Esophagus muscularis mucosa (tissue), 4 donors: ENCODE measurements around the gene EMX2. TPM values are rescaled to one million over a fixed set of nuclear protein-coding genes. Genes with fewer than 3 reads are reported as not detected.

Source experiments
- DNase-seq: peaks from one replicate; pipeline ENCODE4 v3.0.0-alpha.2; 2017; ENCODE audit errors: extremely low spot score
- H3K27ac ChIP-seq, 4 donors: fragments of 200-600 bp; sonication (generic); replicated peaks in 1 of 4; 1 replicate in 3 of 4; 2 replicates in 1 of 4; pipeline ENCODE4 v1.5.1; 2016 to 2019; ENCODE audit warnings: mild to moderate bottlenecking in 1 of 4
- H3K27me3 ChIP-seq, 4 donors: fragments of 200-600 bp; sonication (generic); one replicate each; pipeline versions ENCODE4 v1.5.1 to v1.6.0; 2016 to 2019
- H3K36me3 ChIP-seq, 4 donors: fragments of 200-600 bp; sonication (generic); one replicate each; pipeline ENCODE4 v1.5.1; 2016 to 2019
- H3K4me1 ChIP-seq, 4 donors: fragments of 200-600 bp; sonication (generic); one replicate each; pipeline ENCODE4 v1.5.1; 2016 to 2019
- H3K4me3 ChIP-seq, 4 donors: fragments of 200-600 bp; sonication (generic); 1 replicate in 2 of 4; 2 replicates in 2 of 4; pipeline ENCODE4 v1.5.1; 2016 to 2019; ENCODE audit warnings: mild to moderate bottlenecking in 4 of 4, moderate library complexity in 1 of 4
- H3K9me3 ChIP-seq, 4 donors: fragments of 200-600 bp; sonication (generic); 1 replicate in 3 of 4; 2 replicates in 1 of 4; pipeline ENCODE4 v1.5.1; 2016 to 2019
- CTCF ChIP-seq, 3 experiments: fragments of 200-600 bp in 2 of 3; fragments of 450-650 bp in 1 of 3; sonication (generic) in 2 of 3; IDR thresholded peaks; one replicate each; pipeline ENCODE4 v1.5.1; 2017 to 2019; ENCODE audit warnings: antibody characterized with exemption in 3 of 3, mild to moderate bottlenecking in 2 of 3, moderate library complexity in 1 of 3
- EP300 ChIP-seq: sonication (generic); formaldehyde crosslinking; IDR thresholded peaks from one replicate; pipeline ENCODE4 v1.6.1; 2017; ENCODE audit warnings: antibody characterized with exemption
- POLR2A ChIP-seq: fragments of 450-650 bp; IDR thresholded peaks from one replicate; pipeline ENCODE4 v1.6.1; 2017; ENCODE audit warnings: antibody characterized with exemption, moderate library complexity, mild to moderate bottlenecking, low read depth
- POLR2AphosphoS5 ChIP-seq, 2 donors: sonication (generic); formaldehyde crosslinking; IDR thresholded peaks; one replicate each; pipeline ENCODE4 v1.6.1; 2017; ENCODE audit warnings: antibody characterized with exemption in 2 of 2
- WGBS: methylation state at CpG from one replicate; pipeline ENCODE4 v1.1.5; 2018; 5-methylcytosine and 5-hydroxymethylcytosine counted together
- intact Hi-C: fragments of 100-400 bp; cut with DNase I; formaldehyde crosslinking; loops from one replicate; pipeline ENCODE4 v1.15.1; 2023
- total RNA-seq, 4 donors: library from RNA; depleted of rRNA; stranded (reverse); fragments of >200 nt; gene quantifications; one replicate each; pipeline versions ENCODE4 v1.1.0 to v1.2.1, GENCODE V29; 2016

The EMX2 gene
- total RNA-seq, 4 donors from 2014 or later = 0.52 to 0.71 TPM; not detected in 2

- no peak overlapping the region for H3K4me3 ChIP-seq
- intact Hi-C loops = no loop called here
- WGBS = 72% methylated on average over 4 of the region's 4 CpGs
- TF ChIP-seq POLR2A (no peak), CTCF (IDR thresholded peaks at IDR 0.05) (no peak), EP300 (no peak), POLR2AphosphoS5 (IDR thresholded peaks at IDR 0.05) (no peak)
- no peaks in the 10 kb centered on the region for H3K36me3 ChIP-seq
- H3K4me1 ChIP-seq = no peaks in the 10 kb centered on the region
- H3K27me3 ChIP-seq = peaks cover 0 to 79% (median 12%) of the 10 kb centered on the region in 4 donors
- no peak for DNase-seq
- H3K9me3 ChIP-seq = no peaks in the 10 kb centered on the region
- H3K27ac ChIP-seq = no peak overlapping the region
Observed at GRCh38 chr10:117559712-117560111, 17.2 kb downstream of the EMX2 start.

- H3K4me3 ChIP-seq = no peak overlapping the region
- no peak for DNase-seq
- intact Hi-C loops = no loop called here
- H3K9me3 ChIP-seq = no peaks in the 10 kb centered on the region
- TF ChIP-seq POLR2AphosphoS5 (IDR thresholded peaks at IDR 0.05) (no peak), POLR2A (no peak), EP300 (no peak), CTCF (IDR thresholded peaks at IDR 0.05) (no peak)
- H3K27ac ChIP-seq = no peak overlapping the region
- no peaks in the 10 kb centered on the region for H3K4me1 ChIP-seq
- H3K36me3 ChIP-seq = no peaks in the 10 kb centered on the region
- WGBS = 83% methylated on average over 2 of the region's 2 CpGs
- H3K27me3 ChIP-seq = peaks cover 0 to 76% (median 4%) of the 10 kb centered on the region in 4 donors
Observed at GRCh38 chr10:117560942-117561341, 18.4 kb downstream of the EMX2 start.

- Histone ChIP-seq H3K27me3 (peaks cover 0 to 76% (median 0%) of the 10 kb centered on the region in 4 donors), H3K4me1 (no peaks in the 10 kb centered on the region), H3K36me3 (no peaks in the 10 kb centered on the region), H3K9me3 (no peaks in the 10 kb centered on the region), H3K4me3 (no peak overlapping the region), H3K27ac (no peak overlapping the region)
- WGBS = 84% methylated on average over 5 of the region's 7 CpGs
- TF ChIP-seq EP300 = no peak
- no peak for TF ChIP-seq POLR2A
- no peak for TF ChIP-seq POLR2AphosphoS5 (IDR thresholded peaks at IDR 0.05)
- TF ChIP-seq CTCF (IDR thresholded peaks at IDR 0.05) = no peak
- intact Hi-C loops = no loop called here
- no peak for DNase-seq
Observed at GRCh38 chr10:117562220-117562619, 19.7 kb downstream of the EMX2 start.

- intact Hi-C loops = no loop called here
- TF ChIP-seq EP300 (no peak), POLR2A (no peak), CTCF (IDR thresholded peaks at IDR 0.05) (no peak), POLR2AphosphoS5 (IDR thresholded peaks at IDR 0.05) (no peak)
- no peak for DNase-seq
- no peak overlapping the region for H3K27ac ChIP-seq
- H3K4me1 ChIP-seq = no peaks in the 10 kb centered on the region
- no peaks in the 10 kb centered on the region for H3K9me3 ChIP-seq
- H3K27me3 ChIP-seq = peaks cover 0 to 79% (median 0%) of the 10 kb centered on the region in 4 donors
- 78% methylated on average over 9 of the region's 9 CpGs for WGBS
- H3K4me3 ChIP-seq = no peak overlapping the region
- H3K36me3 ChIP-seq = no peaks in the 10 kb centered on the region
Observed at GRCh38 chr10:117562896-117563737, 20.6 kb downstream of the EMX2 start.
